Pulmonary artery endothelial cell (primary cell): ENCODE measurements around the gene PKD2L1. TPM values are rescaled to one million over a fixed set of nuclear protein-coding genes. Genes with fewer than 3 reads are reported as not detected.
"Not testable (repeated sequence)": the region's sequence is repeated elsewhere in the genome, so short reads cannot be mapped to it uniquely, and the experiment has no call there.

ENCODE experiments used
- DNase-seq: peaks from one replicate; pipeline ENCODE4 v3.0.0-alpha.2; 2011; ENCODE audit warnings: low read depth, low spot score
- total RNA-seq: library from RNA; depleted of rRNA; stranded (reverse); fragments of >200 nt; gene quantifications from 2 replicates; pipeline ENCODE4 v1.2.3, GENCODE V29; 2014

The PKD2L1 gene
- total RNA-seq, result not detected in 2 replicates

DNA sequence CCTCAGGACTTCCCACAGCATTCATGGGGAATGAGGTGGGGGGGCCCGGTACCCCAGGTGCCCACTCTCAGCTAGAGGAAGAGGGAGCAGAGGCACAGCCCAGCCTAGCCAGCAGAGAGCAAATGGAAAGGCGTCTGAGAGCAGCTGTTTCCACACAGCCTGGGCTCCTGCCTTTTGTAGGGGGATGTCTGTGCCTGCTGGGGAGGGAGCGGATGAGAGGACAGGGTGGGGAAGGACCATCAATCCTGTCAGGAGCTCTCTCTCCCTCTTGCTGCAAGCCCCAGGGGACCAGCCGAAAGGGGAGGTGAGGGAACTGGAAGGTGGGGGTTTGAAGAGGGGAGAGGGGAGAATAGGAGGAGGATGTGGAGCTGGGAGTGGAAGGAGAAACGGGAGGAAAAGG, at the start of gene PKD2L1:
PKD2L1 (minus strand) TSS at position 150 of the 400 bp plus-strand sequence; CDS start at position 25, 125 bp downstream.
- no peak for DNase-seq

DNA sequence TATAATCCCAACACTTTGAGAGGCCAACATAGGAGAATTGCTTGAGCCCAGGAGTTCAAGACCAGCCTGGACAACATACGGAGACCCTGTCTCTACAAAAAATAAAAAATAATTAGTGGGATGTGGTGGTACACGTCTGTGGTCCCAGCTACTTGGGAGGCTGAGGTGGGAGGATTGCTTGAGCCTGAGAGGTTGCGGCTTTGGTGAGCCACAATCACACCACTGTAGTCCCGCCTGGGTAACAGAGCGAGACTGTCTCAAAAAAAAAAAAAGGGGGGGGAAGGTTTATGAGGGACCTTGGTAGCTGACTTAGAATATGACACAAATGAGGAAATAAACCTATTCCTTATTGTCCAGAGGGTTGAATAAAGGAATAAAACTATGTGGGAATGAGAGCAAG, 47.8 kb upstream of the PKD2L1 start:
- no peak for DNase-seq

DNA sequence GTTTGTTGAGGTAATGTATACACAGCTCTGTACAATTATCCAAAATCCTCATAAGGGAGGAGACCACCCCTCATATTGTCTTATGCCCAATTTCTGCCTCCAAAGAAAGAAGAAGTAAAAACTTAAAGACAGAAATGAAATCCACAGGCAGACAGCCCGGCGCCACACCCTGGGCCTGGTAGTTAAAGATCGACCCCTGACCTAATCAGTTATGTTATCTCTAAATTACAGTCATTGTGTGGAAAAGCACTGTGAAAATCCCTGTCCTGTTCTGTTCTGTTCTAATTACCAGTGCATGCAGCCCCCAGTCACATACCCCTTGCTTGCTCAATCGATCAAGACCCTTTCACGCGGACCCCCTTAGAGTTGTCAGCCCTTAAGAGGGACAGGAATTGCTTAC, 46.6 kb upstream of the PKD2L1 start:
- not testable (repeated sequence) for DNase-seq

- not testable (repeated sequence) for DNase-seq
Measured at GRCh38 chr10:100374677-100375353, 44.8 kb upstream of the PKD2L1 start.

DNA sequence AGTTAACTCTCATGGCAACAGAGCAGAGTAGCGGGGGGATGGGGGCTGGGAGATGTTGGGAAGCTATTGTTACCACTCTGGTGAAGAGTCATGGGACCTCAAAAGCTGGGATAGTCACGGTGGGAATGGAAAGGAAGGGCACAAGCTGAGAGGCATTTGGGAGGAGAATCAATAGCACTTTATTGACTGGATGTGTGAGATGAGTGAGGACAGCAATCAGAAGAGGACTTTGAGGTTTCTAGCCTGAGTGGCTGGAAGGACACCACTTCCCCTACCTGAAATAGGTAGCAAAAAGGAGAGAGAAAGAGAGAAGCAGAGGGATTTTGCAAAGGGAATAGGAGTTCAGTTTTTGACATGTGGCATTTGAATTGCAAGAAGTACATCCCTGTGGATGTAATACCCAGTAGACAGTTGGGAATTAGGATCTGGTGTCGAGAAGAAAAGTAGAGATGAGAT, 44.2 kb upstream of the PKD2L1 start:
- no peak for DNase-seq

- peak; percentile 99 for DNase-seq
Measured at GRCh38 chr10:100373298-100374199, 43.5 kb upstream of the PKD2L1 start.

GRCh38 chr10:100372415-100373297, 42.6 kb upstream of the PKD2L1 start:
- no peak for DNase-seq

DNA sequence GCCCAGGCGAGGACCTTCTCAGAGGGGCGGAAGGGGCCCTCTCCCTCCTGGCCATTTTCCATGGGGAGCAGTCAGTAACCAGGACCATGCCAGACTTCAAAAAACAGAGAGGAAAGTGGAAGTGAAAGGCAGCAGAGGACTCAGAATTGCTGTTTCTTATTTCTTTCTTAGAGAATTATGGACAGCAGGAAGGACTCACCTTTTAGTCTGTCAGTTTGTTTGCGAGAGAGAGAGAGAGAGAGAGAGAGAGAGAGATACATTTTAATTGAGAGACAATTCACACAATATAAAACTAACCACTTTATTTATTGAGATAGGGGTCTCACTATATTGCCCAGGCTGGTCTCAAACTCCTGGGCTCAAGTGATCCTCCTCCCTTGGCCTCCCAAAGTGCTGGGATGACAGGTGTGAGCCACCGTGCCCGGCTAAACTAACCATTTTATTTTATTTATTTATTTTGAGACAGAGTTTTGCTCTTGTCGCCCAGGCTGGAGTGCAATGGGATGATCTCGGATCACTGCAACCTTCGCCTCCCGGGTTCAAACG, 41.5 kb upstream of the PKD2L1 start:
- no peak for DNase-seq

GRCh38 chr10:100370714-100371481, 40.9 kb upstream of the PKD2L1 start:
- DNase-seq, result no peak

- no peak for DNase-seq
Measured at GRCh38 chr10:100368721-100369120, 38.7 kb upstream of the PKD2L1 start.

DNA sequence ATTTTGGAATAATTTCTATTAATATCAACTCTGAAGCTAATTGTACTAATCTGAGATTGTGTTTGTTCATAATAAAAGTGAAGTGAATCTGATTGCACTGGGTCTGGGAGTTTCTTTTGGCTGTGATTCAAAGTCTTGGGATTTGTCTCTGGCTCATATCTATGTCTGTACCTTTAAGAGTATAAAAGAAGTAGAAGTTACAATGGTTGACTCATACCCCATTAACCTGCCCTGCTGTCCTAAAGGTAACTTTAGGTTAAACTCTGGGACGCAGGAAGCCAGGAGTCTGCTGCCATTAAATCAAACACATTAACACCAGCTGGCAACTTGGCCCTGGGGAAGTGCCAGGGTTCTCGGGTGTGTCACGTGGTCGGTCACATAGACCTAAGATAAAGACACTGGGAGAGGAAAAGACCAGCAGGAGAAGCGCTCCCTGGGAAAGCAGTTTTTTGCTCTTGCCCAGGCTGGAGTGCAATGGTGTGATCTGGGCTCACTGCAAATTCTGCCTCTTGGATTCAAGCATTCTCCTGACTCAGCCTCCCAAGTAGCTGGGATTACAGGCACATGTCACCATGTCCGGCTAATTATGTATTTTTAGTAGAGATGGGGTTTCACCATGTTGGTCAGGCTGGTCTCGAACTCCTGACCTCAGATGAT, 34.8 kb upstream of the PKD2L1 start:
- DNase-seq, result no peak

DNA sequence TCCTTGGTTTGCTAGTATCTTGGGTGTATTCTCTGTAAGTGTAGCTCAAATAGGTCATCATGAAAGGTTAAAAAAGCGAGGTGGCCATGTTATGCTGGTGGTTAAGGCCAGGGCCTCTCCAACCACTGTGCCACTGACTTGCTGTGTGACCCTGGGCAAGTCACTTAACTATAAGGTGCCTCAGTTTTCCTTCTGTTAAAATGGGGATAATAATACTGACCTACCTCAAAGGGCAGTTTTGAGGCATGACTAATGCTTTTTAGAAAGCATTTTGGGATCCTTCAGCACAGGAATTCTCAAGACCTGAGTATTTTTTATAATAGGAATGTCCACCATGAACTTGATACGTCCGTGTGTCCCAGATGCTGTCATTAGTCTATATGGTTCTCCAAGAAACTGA, 34.1 kb upstream of the PKD2L1 start:
- DNase-seq, result no peak

DNA sequence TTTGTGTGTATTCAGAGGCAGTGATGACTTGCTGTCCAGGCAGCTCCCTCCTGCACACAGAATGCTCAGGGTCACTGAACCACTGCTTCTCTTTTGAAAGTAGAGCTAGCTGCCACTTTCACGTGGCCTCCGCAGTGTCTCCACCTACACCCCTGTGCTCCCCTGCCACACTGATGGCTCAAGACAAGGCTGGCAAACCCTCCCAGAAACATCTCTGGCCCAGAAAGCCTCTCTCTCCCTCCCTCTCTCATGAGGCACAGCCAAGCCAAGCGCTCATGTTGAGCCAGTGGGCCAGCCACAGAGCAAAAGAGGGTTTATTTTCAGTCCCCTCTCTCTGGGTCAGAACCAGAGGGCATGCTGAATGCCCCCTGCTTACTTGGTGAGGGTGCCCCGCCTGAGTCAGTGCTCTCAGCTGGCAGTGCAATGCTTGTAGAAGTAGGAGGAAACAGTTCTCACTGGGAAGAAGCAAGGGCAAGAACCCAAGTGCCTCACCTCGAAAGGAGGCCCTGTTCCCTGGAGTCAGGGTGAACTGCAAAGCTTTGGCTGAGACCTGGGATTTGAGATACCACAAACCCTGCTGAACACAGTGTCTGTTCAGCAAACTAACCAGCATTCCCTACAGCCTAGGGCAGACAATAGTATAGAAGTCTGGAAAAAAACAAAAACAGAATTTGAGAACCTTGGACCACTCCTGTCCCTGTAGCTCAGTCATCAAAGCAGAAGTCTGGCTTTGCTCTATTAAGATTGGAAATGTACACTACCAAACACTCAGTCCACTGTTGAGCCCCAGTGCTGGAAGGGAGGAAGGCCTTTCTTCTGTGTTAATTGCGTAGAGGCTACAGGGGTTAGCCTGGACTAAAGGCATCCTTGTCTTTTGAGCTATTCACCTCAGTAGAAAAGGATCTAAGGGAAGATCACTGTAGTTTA, 32.8 kb upstream of the PKD2L1 start:
- DNase-seq, result no peak

DNA sequence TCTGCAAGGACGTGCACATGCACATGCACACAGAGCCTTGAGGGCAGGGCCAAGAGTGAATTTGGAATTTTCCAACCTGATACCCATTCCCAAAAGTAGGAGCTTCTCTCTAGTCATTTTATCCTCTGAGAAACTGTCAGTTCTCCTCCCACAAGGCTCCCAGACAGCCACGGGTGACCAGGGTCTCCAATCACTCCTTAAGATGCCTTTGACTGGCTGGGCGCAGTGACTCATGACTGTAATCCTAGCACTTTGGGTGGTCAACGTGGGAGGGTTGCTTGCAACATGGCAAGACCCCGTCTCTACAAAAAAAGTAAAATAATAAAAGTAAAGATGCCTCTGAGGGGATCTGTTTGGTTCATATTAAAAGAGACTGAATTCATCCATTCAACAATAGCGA, 30.2 kb upstream of the PKD2L1 start:
- DNase-seq, result no peak

DNA sequence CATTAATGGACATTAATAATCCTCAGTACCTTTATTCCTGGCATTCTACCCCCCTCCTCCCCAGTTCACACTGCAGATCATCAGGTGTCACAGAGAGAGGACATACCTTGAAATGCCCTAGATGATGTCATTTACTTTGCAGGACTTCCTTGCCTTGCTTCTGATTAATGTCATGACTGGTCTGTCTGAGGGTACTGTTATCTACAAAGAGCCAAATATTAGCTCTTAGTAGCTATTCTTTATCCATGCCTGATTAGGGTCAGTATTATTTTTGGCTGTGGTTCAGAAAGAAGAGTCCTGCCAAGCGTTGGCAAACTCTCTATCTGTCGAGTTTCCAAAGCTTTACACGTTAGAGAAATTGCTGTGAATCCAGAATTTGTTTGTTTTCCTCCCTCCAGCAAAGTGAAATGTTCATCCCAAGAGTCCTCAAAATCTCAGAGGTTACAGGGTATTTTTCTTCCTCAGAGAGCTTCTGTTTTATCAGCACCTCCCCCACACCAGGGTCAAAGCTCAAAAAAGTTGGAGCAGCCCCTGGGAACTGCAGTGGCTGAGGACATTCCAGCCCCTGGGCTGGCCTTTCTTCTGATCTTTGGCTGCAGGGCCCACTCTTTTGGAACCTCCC, 29.6 kb upstream of the PKD2L1 start:
- no peak for DNase-seq

DNA sequence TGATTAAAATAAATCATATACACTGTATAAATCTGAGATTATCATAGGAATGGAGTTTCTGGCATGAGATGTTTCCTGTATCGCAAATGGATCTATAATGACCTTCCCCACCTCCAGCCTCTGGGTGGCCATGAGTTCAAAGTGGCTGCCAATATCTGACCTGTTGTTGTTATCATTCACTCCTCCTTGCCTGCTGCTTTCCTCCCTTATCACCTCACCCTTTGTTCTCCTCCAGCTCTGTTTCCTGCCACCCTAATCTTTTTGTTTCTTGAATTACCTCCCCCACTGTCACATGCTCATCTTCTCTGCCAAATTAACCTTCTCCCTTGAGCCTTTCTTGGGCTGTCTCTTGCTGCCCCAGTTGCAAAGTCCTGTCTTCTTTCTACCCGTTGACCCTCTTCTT, 29.0 kb upstream of the PKD2L1 start:
- DNase-seq, result peak; percentile 47

- no peak for DNase-seq
Measured at GRCh38 chr10:100357059-100357858, 27.2 kb upstream of the PKD2L1 start.
